Panc1 (cell line): ENCODE results near the gene CKM. TPM values are rescaled to one million over a fixed set of nuclear protein-coding genes. Genes with fewer than 3 reads are reported as not detected.

ENCODE experiments used
- ATAC-seq: fragments of 200-7000 bp; cut with Tn5 transposase; 2 replicates; pipeline ENCODE4 v1.9.1; 2020; ENCODE audit warnings: mild to moderate bottlenecking, moderate library complexity
- BruUV-seq: library from RNA; stranded (reverse); fragments of 400-500 nt; replicated peaks from 2 replicates; lab custom pipeline; 2021; lab: Mats Ljungman, UMichigan
- CTCF ChIA-PET: fragments of 300-600 bp; sonication (Branson Sonifier 250); formaldehyde crosslinking; loops from one replicate; lab custom pipeline; 2022; ENCODE audit warnings: antibody characterized with exemption; lab: Charles Lee
- POLR2A ChIA-PET: fragments of 300-600 bp; sonication (Branson Sonifier 250); formaldehyde crosslinking; loops from one replicate; lab custom pipeline; 2022; ENCODE audit warnings: antibody characterized with exemption; lab: Charles Lee
- DNase-seq: peaks from one replicate; pipeline ENCODE4 v3.0.0-alpha.2; 2010; ENCODE audit warnings: low read depth, low spot score
- H3K27ac ChIP-seq: 2 replicates; pipeline ENCODE4 v1.5.1; 2011; ENCODE audit warnings: mild to moderate bottlenecking, low read length, inconsistent platforms
- H3K27me3 ChIP-seq: fragments of 200-500 bp; sonication (Bioruptor generic); 2 replicates; pipeline ENCODE4 v1.6.0; 2014; ENCODE audit warnings: low read length, inconsistent platforms; ENCODE audit not compliant: control insufficient read depth, insufficient read depth
- H3K36me3 ChIP-seq: fragments of 200-500 bp; sonication (Bioruptor generic); 2 replicates; pipeline ENCODE4 v1.5.1; 2014; ENCODE audit warnings: inconsistent platforms, mild to moderate bottlenecking, low read length, moderate library complexity; ENCODE audit not compliant: control insufficient read depth, insufficient read depth
- H3K4me1 ChIP-seq: 2 replicates; pipeline ENCODE4 v1.5.1; 2011; ENCODE audit warnings: inconsistent platforms, mild to moderate bottlenecking, low read length, moderate library complexity; ENCODE audit not compliant: control insufficient read depth, insufficient read depth
- H3K4me3 ChIP-seq, 2 experiments: 2 replicates each; pipeline ENCODE4 v1.5.1; 2011 to 2012; ENCODE audit warnings: low read depth in 2 of 2, low read length in 2 of 2, mild to moderate bottlenecking in 2 of 2, inconsistent platforms in 1 of 2, moderate library complexity in 1 of 2
- H3K9me3 ChIP-seq: fragments of 200-500 bp; sonication (Bioruptor generic); 2 replicates; pipeline ENCODE4 v1.5.1; 2014; ENCODE audit warnings: low read depth, mild to moderate bottlenecking, inconsistent platforms, low read length, moderate library complexity; ENCODE audit not compliant: control insufficient read depth, insufficient read depth
- POLR2AphosphoS5 ChIP-seq: IDR thresholded peaks from 2 replicates; pipeline ENCODE4 v1.6.1; 2012; ENCODE audit warnings: mild to moderate bottlenecking, low read depth, low read length, moderate library complexity
- SIN3A ChIP-seq: IDR thresholded peaks from 2 replicates; pipeline ENCODE4 v1.6.1; 2012; ENCODE audit warnings: low read depth, mild to moderate bottlenecking, low read length, moderate library complexity, borderline replicate concordance; ENCODE audit not compliant: insufficient read depth
- TCF7L2 ChIP-seq: IDR thresholded peaks from 2 replicates; pipeline ENCODE4 v1.6.1; 2011; ENCODE audit warnings: mild to moderate bottlenecking, low read depth, low read length, inconsistent platforms
- in situ Hi-C: cut with HindIII; loops from 2 replicates; pipeline ENCODE4 v1.10.0; 2016; ENCODE audit warnings: low sequenced_read_pairs, low pct_unique_long_range_greater_than_20kb
- intact Hi-C: fragments of 100-400 bp; cut with micrococcal nuclease; formaldehyde crosslinking; loops from one replicate; pipeline ENCODE4 v1.10.0; 2022; ENCODE audit not compliant: unreplicated experiment
- total RNA-seq: library from RNA; stranded (reverse); gene quantifications from one replicate; pipeline ENCODE4 v1.2.1, GENCODE V29; 2021; ENCODE audit not compliant: unreplicated experiment
- TF ChIP-seq, protein P1 (sequence below): fragments of 450-650 bp; IDR thresholded peaks from 2 replicates; pipeline ENCODE4 v1.5.1; 2017; ENCODE audit warnings: mild to moderate bottlenecking
- TF ChIP-seq, protein P2 (sequence below), 2 experiments: IDR thresholded peaks; 2 replicates each; pipeline ENCODE4 v1.6.1; 2011 to 2012; ENCODE audit warnings: low read depth in 2 of 2, control low read depth in 1 of 2, low read length in 1 of 2, mild to moderate bottlenecking in 1 of 2, moderate library complexity in 1 of 2; ENCODE audit not compliant: insufficient read depth in 1 of 2

Gene CKM
- total RNA-seq, 1 experiment from 2014 or later: not detected

DNA sequence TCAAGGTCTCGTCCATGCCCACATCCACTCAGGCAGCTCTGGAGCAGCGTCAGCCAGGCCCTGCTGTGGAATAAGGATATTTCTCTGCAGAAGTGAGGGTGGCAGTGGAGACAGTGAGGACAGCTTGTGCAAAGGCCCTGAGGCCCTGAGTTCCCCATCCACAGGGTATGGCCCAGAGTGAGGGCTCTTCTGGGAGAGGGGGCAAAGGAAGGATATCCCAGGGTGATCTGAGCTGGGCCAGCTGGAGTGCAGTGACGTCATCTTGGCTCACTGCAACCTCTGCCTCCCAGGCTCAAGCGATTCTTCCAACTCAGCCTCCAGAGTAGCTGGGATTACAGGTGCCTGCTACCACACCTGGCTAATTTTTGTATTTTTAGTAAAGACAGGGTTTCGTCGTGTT, 60.1 kb downstream of the CKM start:
- Histone ChIP-seq H3K4me1 (no peaks in the 10 kb centered on the region), H3K27me3 (no peaks in the 10 kb centered on the region), H3K9me3 (no peaks in the 10 kb centered on the region), H3K27ac (no peak overlapping the region), H3K36me3 (no peaks in the 10 kb centered on the region), H3K4me3 (no peak overlapping the region)
- no TSS peak for BruUV-seq
- POLR2A ChIA-PET: no interaction called here
- intact Hi-C loops (no loop called here), in situ Hi-C loops (no loop called here)
- no peak for ATAC-seq
- no peak for DNase-seq
- CTCF ChIA-PET: no interaction called here
- TF ChIP-seq, protein P1, sequence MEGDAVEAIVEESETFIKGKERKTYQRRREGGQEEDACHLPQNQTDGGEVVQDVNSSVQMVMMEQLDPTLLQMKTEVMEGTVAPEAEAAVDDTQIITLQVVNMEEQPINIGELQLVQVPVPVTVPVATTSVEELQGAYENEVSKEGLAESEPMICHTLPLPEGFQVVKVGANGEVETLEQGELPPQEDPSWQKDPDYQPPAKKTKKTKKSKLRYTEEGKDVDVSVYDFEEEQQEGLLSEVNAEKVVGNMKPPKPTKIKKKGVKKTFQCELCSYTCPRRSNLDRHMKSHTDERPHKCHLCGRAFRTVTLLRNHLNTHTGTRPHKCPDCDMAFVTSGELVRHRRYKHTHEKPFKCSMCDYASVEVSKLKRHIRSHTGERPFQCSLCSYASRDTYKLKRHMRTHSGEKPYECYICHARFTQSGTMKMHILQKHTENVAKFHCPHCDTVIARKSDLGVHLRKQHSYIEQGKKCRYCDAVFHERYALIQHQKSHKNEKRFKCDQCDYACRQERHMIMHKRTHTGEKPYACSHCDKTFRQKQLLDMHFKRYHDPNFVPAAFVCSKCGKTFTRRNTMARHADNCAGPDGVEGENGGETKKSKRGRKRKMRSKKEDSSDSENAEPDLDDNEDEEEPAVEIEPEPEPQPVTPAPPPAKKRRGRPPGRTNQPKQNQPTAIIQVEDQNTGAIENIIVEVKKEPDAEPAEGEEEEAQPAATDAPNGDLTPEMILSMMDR: no peak
- TF ChIP-seq, protein P2, sequence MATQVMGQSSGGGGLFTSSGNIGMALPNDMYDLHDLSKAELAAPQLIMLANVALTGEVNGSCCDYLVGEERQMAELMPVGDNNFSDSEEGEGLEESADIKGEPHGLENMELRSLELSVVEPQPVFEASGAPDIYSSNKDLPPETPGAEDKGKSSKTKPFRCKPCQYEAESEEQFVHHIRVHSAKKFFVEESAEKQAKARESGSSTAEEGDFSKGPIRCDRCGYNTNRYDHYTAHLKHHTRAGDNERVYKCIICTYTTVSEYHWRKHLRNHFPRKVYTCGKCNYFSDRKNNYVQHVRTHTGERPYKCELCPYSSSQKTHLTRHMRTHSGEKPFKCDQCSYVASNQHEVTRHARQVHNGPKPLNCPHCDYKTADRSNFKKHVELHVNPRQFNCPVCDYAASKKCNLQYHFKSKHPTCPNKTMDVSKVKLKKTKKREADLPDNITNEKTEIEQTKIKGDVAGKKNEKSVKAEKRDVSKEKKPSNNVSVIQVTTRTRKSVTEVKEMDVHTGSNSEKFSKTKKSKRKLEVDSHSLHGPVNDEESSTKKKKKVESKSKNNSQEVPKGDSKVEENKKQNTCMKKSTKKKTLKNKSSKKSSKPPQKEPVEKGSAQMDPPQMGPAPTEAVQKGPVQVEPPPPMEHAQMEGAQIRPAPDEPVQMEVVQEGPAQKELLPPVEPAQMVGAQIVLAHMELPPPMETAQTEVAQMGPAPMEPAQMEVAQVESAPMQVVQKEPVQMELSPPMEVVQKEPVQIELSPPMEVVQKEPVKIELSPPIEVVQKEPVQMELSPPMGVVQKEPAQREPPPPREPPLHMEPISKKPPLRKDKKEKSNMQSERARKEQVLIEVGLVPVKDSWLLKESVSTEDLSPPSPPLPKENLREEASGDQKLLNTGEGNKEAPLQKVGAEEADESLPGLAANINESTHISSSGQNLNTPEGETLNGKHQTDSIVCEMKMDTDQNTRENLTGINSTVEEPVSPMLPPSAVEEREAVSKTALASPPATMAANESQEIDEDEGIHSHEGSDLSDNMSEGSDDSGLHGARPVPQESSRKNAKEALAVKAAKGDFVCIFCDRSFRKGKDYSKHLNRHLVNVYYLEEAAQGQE (IDR thresholded peaks at IDR 0.05; ENCODE audit: insufficient read depth in 1 of 2, low read depth in 2 of 2, low read length in 1 of 2): no peak
- TF ChIP-seq TCF7L2: no peak
- no peak for TF ChIP-seq POLR2AphosphoS5
- no peak for TF ChIP-seq SIN3A

DNA sequence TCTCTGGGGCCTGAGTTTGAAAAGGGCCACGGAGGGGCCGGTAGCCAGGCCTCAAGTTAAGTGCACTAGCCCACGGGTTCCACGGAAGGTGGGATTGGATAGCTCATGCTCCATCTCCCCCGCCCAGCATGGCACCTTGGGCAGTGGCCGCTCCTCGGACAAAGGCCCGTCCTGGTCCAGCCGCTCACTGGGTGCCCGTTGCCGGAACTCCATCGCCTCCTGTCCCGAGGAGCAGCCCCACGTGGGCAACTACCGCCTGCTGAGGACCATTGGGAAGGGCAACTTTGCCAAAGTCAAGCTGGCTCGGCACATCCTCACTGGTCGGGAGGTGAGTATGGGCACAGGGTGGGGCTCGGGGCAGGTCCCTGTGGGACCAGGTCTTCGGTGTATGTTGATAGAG, 63.8 kb downstream of the CKM start:
- in situ Hi-C loops (no loop called here), intact Hi-C loops (loop anchor here (10.0 kb wide), 1 partner anchor 66 kb away; the partner anchor contains the start of gene CKM)
- H3K27me3 ChIP-seq: no peaks in the 10 kb centered on the region
- H3K4me3 ChIP-seq: no peak overlapping the region
- no peak for ATAC-seq
- no peak for DNase-seq
- H3K27ac ChIP-seq: no peak overlapping the region
- BruUV-seq: no TSS peak
- no peaks in the 10 kb centered on the region for H3K9me3 ChIP-seq
- TF ChIP-seq TCF7L2: no peak
- TF ChIP-seq, protein P1: no peak
- no peak for TF ChIP-seq POLR2AphosphoS5
- TF ChIP-seq SIN3A: no peak
- TF ChIP-seq, protein P2 (IDR thresholded peaks at IDR 0.05; ENCODE audit: insufficient read depth in 1 of 2, low read depth in 2 of 2, low read length in 1 of 2): no peak
- ChIA-PET POLR2A (no interaction called here), CTCF (interaction anchor here (1.2 kb wide), 1 partner anchor 9 kb away, joined by 3 read pairs; no protein-coding TSS in a partner anchor)
- H3K36me3 ChIP-seq: no peaks in the 10 kb centered on the region
- H3K4me1 ChIP-seq: no peaks in the 10 kb centered on the region
